Erythroblast (primary cell): ENCODE measurements around the gene COG1.

Experiments
- GATA1 ChIP-seq: IDR thresholded peaks from 2 replicates; pipeline ENCODE4 v1.6.1; 2011; ENCODE audit warnings: low read depth, mild to moderate bottlenecking, control low read depth, low read length, moderate library complexity
- POLR2A ChIP-seq: IDR thresholded peaks from 2 replicates; pipeline ENCODE4 v1.6.1; 2011; ENCODE audit warnings: mild to moderate bottlenecking, low read length

GRCh38 chr17:73224237-73224636 is 31.4 kb downstream of the COG1 start:
- TF ChIP-seq POLR2A = no peak
- no peak for TF ChIP-seq GATA1
